LNCAP (cell line): ENCODE measurements around the gene EVI2B.

Source experiments
- TF ChIP-seq, protein P1 (sequence below): fragments of 450-650 bp; IDR thresholded peaks from 2 replicates; pipeline ENCODE4 v1.5.1; 2017; ENCODE audit warnings: mild to moderate bottlenecking

Gene EVI2B

DNA sequence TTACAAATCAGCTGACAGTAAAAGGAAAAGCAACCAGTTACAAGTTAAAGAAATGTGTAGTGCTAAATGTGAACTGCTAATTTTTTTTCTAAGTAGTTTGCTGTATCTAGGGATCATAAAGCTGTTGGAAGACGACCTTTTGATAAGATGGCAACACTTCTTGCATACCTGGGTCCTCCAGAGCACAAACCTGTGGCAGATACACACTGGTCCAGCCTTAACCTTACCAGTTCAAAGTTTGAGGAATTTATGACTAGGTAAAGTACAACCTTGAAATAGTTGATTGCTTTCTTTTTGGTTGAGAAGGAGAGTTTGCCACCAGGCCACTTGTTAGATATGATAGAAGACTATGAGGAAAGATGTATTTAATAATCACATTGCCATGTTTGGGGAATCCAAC lies 52.3 kb downstream of the EVI2B start:
- TF ChIP-seq, protein P1, sequence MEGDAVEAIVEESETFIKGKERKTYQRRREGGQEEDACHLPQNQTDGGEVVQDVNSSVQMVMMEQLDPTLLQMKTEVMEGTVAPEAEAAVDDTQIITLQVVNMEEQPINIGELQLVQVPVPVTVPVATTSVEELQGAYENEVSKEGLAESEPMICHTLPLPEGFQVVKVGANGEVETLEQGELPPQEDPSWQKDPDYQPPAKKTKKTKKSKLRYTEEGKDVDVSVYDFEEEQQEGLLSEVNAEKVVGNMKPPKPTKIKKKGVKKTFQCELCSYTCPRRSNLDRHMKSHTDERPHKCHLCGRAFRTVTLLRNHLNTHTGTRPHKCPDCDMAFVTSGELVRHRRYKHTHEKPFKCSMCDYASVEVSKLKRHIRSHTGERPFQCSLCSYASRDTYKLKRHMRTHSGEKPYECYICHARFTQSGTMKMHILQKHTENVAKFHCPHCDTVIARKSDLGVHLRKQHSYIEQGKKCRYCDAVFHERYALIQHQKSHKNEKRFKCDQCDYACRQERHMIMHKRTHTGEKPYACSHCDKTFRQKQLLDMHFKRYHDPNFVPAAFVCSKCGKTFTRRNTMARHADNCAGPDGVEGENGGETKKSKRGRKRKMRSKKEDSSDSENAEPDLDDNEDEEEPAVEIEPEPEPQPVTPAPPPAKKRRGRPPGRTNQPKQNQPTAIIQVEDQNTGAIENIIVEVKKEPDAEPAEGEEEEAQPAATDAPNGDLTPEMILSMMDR, result no peak

DNA sequence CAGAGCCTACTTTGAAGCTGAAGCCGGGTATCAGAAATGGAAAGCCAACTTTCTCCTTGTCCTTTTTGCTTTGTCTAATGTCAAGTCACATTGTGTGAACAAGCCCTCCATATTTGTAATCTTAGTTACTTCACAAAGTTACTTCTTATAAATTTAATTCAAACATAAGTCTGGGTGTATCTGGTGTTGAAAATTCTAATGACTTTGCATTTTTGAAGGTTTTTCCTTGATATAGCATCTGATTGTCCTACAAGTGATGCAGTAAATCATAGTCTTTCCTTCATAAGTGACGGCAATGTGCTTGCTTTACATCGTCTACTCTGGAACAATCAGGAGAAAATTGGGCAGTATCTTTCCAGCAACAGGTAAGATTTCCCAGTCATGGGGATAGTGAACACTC lies 53.7 kb downstream of the EVI2B start:
- TF ChIP-seq, protein P1, result no peak

DNA sequence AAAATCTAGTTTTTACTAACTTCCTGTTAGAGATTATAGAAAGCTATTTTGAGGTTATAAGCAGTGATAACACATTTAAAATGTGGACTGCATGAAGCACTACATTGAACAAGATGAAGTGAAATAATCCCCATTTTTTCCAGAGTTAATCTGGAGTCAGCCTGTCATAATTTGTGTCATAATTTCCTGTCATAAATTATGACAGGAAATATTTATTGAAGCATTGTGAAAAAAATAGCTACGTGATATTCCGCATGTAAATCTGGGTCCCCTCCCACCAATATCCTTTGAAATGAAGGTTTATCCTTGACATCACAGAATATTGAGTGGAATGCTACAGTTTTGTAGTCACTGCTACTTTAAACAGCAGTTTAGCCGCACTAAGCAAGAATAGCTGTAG lies 56.9 kb downstream of the EVI2B start:
- TF ChIP-seq, protein P1, result no peak

DNA sequence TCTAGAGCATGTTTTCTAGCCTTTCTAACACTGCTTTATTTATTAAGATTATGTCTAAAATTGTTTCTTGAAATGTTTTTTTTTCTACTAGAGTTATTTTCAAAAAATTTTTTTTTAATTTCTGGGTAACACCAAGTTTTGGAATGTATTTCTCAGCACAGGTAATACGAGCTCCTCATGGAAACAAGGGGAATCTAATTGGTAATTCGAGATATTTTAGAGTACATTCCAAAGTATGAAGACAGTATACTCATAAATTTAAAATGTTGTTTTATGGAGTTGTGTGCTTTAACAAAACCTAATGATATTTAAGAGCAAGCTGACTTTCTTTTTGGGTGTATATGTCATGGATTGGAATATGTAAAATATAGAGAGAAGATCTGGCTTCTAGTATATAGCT lies 59.2 kb downstream of the EVI2B start:
- TF ChIP-seq, protein P1, result no peak
